K562 (cell line): Measurements from ENCODE around the gene DIPK1A. TPM values are rescaled to one million over a fixed set of nuclear protein-coding genes. Genes with fewer than 3 reads are reported as not detected.
A peak's percentile ranks its signal among the peaks of the same experiment; 100 is the strongest.

Experiments
- ESRRA ChIP-seq: fragments of 450-650 bp; IDR thresholded peaks from 2 replicates; pipeline ENCODE4 v1.6.1; 2014; ENCODE audit warnings: low read depth, mild to moderate bottlenecking, moderate library complexity, borderline replicate concordance
- HDAC3 ChIP-seq: fragments of 450-650 bp; IDR thresholded peaks from 2 replicates; pipeline ENCODE4 v1.6.1; 2018; ENCODE audit warnings: borderline replicate concordance, mild to moderate bottlenecking, moderate library complexity; ENCODE audit not compliant: partially characterized antibody
- IFI16 ChIP-seq: fragments of 250-450 bp; sonication (Bioruptor Pico); IDR thresholded peaks from 2 replicates; pipeline ENCODE4 v2.1.2; 2022; ENCODE audit warnings: mild to moderate bottlenecking, inconsistent platforms
- NBN ChIP-seq: fragments of 450-650 bp; IDR thresholded peaks from 2 replicates; pipeline ENCODE4 v1.6.1; 2016; ENCODE audit warnings: low read depth, mild to moderate bottlenecking
- NR2C2 ChIP-seq, 2 experiments: fragments of 200-800 bp in 1 of 2; sonication (Bioruptor generic) in 1 of 2; sonication (generic) in 1 of 2; formaldehyde crosslinking in 1 of 2; IDR thresholded peaks; 2 replicates each; pipeline versions ENCODE4 v1.6.1 to v1.8.0; 2016 to 2022; ENCODE audit warnings: mild to moderate bottlenecking in 1 of 2, missing compliant biosample characterization in 1 of 2, missing genetic modification characterization in 1 of 2, missing genetic modification reagents in 1 of 2
- SPI1 ChIP-seq: IDR thresholded peaks from 2 replicates; pipeline ENCODE4 v1.6.1; 2011; ENCODE audit warnings: low read depth, low read length, control low read depth, borderline replicate concordance
- ZNF143 ChIP-seq: sonication (generic); formaldehyde crosslinking; IDR thresholded peaks from 2 replicates; pipeline ENCODE4 v1.9.0; 2022; ENCODE audit warnings: mild to moderate bottlenecking, missing genetic modification reagents
- ZNF41 ChIP-seq: fragments of 250-450 bp; sonication (Bioruptor Pico); conservative IDR thresholded peaks from 2 replicates; pipeline ENCODE4 v1.4.0; 2020; ENCODE audit warnings: mild to moderate bottlenecking
- polyA plus RNA-seq, 8 experiments: library from polyadenylated mRNA; depleted of rRNA in 4 of 8; stranded (reverse) in 5 of 8; unstranded in 3 of 8; fragments of >200 nt; fragmentation: Nextera tagmentation in 2 of 8; fragmentation: Illumina TruSeq in 1 of 8; extraction: Ambion mirVana in 2 of 8; extraction: Trizol in 1 of 8; gene quantifications; 2 replicates each; pipeline versions ENCODE4 v1.2.1 to v1.2.3, GENCODE V29; 2011 to 2014; ENCODE audit warnings: inconsistent platforms in 1 of 8, missing spikeins in 1 of 8
- total RNA-seq, 7 experiments: library from RNA; depleted of rRNA in 6 of 7; stranded (reverse); fragments of >200 nt in 6 of 7; fragmentation: Illumina TruSeq in 2 of 7; extraction: Trizol in 2 of 7; gene quantifications; 2 replicates each; pipeline versions ENCODE4 v1.2.1 to v1.2.3, GENCODE V29; 2011 to 2021; ENCODE audit warnings: low replicate concordance in 1 of 7
- TF ChIP-seq, protein P1 (sequence below): sonication (generic); formaldehyde crosslinking; IDR thresholded peaks from 2 replicates; pipeline ENCODE4 v1.8.0; 2023; ENCODE audit warnings: mild to moderate bottlenecking, missing genetic modification reagents
- TF ChIP-seq, protein P2 (sequence below), 2 experiments: IDR thresholded peaks in 1 of 2; conservative IDR thresholded peaks in 1 of 2; 2 replicates each; pipeline ENCODE4 v1.6.1; 2016; ENCODE audit warnings: low read depth in 2 of 2, mild to moderate bottlenecking in 1 of 2, missing compliant biosample characterization in 1 of 2, missing genetic modification characterization in 1 of 2, moderate library complexity in 1 of 2

DIPK1A gene
- total and polyA plus RNA-seq, 9 of the 15 experiments (the other 6 are each of a cell fraction or from before 2014, with no cell fraction given), result 0.54 to 2.5 (median 1.3) TPM

DNA sequence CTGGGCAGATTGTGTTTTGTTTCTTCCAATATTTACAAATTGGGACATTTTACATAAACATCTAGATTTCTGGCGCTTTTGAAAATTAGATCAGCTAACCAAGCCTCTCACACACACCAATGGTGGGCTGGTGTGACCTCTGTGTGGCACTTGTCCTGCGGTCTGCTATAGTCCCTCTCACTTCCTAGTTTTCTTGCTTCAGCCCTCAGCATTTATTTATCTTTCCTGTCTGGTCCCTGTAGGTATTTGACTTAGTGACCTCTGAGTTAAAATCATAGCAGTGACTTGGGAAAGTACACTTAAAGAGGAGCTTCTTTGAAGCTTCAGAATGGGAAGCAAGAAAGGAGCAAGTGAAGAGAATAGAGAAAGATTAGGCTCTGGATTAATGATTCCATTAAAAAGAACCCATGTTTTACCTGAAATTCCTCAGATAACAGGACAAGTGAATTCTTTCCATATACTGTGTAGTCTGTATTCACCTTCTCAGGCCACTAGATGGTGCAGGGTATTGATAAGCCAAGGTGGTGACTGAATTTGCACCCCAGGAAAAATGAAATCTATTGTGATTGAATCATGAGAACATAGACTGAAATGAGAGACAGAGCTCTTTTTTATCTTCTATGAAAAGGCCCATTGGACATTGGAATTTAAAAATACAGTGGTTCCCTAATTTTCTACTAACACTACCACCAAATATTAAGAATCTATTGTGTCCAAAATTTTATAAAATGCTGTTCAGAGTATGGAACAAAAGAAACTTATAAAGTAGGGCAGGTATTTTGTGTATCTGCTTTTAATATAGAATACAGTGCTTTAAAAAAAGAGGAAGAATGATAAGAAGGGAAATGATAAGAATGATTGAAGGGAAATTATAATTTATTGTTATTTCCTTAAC is 7.1 kb upstream of the DIPK1A start (continued):
- TF ChIP-seq, protein P1, sequence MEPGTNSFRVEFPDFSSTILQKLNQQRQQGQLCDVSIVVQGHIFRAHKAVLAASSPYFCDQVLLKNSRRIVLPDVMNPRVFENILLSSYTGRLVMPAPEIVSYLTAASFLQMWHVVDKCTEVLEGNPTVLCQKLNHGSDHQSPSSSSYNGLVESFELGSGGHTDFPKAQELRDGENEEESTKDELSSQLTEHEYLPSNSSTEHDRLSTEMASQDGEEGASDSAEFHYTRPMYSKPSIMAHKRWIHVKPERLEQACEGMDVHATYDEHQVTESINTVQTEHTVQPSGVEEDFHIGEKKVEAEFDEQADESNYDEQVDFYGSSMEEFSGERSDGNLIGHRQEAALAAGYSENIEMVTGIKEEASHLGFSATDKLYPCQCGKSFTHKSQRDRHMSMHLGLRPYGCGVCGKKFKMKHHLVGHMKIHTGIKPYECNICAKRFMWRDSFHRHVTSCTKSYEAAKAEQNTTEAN, result no peak
- TF ChIP-seq ZNF143 (no peak), HDAC3 (no peak), SPI1 (peak; percentile 67; the same call in 1 of the 2 replicates), NBN (0 out of 2 replicates have a peak, but pooled peaks have one; percentile 18), ESRRA (0 out of 2 replicates have a peak, but pooled peaks have one; percentile 39), ZNF41 (no peak), IFI16 (no peak), NR2C2 (CRISPR knock-in tag; IDR thresholded peaks at IDR 0.05) (no peak), NR2C2 (tag; IDR thresholded peaks at IDR 0.05) (0 out of 2 replicates have a peak, but pooled peaks have one; percentile 18)
- TF ChIP-seq, protein P2, sequence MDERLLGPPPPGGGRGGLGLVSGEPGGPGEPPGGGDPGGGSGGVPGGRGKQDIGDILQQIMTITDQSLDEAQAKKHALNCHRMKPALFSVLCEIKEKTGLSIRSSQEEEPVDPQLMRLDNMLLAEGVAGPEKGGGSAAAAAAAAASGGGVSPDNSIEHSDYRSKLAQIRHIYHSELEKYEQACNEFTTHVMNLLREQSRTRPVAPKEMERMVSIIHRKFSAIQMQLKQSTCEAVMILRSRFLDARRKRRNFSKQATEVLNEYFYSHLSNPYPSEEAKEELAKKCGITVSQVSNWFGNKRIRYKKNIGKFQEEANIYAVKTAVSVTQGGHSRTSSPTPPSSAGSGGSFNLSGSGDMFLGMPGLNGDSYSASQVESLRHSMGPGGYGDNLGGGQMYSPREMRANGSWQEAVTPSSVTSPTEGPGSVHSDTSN (CRISPR knock-in tag; IDR thresholded peaks at IDR 0.05; ENCODE audit: low read depth), result no peak
- TF ChIP-seq, protein P2 (tag; conservative IDR thresholded peaks at IDR 0.05; ENCODE audit: low read depth), result peak; percentile 40; the same call in 1 of the 2 replicates
